ENCODE results near the gene SPIRE1. TPM values are rescaled to one million over a fixed set of nuclear protein-coding genes. Genes with fewer than 3 reads are reported as not detected.

Gene SPIRE1
- total RNA-seq, 1 donor = 27.7 TPM

DNA sequence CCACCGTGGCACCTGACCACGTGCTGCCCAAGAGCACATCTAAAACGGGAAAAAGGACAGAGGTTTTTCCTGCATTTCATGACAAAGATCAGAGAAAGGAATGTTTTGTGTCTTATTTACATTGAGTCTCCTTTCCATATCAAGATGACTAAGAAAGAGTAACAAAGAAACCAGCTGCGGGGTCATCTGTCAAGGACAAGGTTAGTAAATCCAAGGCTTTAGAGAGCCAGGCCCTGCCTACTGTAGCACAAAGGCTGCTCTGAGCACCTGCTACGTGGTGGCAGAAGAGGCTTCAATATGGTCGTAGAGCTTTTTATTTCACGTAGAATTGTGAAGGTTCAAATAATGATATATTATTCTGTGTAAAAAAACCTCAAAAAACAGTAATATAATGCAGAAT, 199.1 kb downstream of the SPIRE1 start:
- H3K4me3 ChIP-seq (ENCODE audit: low read depth, low read length) = no peak overlapping the region
- TF ChIP-seq, protein P1, sequence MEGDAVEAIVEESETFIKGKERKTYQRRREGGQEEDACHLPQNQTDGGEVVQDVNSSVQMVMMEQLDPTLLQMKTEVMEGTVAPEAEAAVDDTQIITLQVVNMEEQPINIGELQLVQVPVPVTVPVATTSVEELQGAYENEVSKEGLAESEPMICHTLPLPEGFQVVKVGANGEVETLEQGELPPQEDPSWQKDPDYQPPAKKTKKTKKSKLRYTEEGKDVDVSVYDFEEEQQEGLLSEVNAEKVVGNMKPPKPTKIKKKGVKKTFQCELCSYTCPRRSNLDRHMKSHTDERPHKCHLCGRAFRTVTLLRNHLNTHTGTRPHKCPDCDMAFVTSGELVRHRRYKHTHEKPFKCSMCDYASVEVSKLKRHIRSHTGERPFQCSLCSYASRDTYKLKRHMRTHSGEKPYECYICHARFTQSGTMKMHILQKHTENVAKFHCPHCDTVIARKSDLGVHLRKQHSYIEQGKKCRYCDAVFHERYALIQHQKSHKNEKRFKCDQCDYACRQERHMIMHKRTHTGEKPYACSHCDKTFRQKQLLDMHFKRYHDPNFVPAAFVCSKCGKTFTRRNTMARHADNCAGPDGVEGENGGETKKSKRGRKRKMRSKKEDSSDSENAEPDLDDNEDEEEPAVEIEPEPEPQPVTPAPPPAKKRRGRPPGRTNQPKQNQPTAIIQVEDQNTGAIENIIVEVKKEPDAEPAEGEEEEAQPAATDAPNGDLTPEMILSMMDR (IDR thresholded peaks at IDR 0.05; ENCODE audit: insufficient read depth, low read length) = no peak
- DNase-seq (ENCODE audit: low read depth) = no peak

DNA sequence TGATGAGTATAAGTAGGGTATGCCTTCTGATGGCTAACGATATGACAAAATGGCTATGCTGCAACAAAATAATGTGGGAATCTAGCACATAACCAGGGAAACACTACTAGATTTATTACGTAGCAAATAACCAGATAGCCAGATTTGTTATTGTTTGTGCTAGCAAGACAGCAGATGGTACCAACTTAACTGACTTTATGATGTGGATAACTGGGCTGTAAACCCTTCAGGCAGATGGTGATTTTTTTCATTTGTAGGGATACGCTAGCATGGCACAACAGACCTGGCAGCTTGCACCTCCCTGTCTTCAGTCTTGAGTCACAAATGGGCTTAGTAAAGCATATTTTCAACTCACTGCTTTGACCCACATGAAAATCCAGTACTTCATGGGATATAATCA, 201.5 kb downstream of the SPIRE1 start:
- H3K4me3 ChIP-seq (ENCODE audit: low read depth, low read length) = no peak overlapping the region
- TF ChIP-seq, protein P1 (IDR thresholded peaks at IDR 0.05; ENCODE audit: insufficient read depth, low read length) = no peak
- DNase-seq (ENCODE audit: low read depth) = no peak

DNA sequence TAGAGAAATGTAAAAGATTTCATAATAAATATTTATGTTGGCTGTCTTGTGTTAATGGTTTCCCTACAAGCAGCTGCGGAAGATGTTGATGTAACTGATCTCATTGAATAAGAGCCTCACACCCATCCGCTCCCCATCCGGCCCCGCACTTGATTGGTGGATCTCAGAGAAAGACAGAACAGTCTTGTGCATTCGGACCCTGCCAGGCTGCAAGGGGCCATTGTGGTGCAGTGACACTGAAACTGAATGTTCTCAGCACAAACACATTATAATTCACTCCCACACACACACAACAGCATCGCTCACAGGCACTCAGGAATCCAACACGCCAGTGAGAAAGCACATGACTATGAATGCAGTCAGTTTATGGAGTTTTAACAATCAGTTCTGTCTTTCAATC, 202.4 kb downstream of the SPIRE1 start:
- no peak for DNase-seq (ENCODE audit: low read depth)
- no peak overlapping the region for H3K4me3 ChIP-seq (ENCODE audit: low read depth, low read length)
- TF ChIP-seq, protein P1 (IDR thresholded peaks at IDR 0.05; ENCODE audit: insufficient read depth, low read length) = no peak

DNA sequence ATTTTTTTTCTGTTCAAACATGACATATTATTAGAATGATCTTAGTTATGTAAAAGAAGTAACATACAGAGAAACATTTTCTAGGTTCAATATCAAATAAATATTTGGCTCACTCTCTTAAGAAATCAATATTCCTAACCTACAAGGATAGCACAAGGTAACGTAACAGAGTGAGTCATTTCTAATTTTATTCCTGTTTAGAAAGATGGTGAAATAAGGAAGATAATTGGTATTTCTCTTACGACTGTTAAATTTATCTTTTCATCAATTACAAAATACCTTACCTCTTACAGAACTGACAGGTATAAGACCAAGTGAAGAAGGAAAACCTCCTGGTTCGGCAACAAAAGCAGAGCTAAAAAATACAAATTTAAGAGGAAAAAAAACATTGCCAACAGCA, 205.1 kb downstream of the SPIRE1 start:
- H3K4me3 ChIP-seq (ENCODE audit: low read depth, low read length) = no peak overlapping the region
- TF ChIP-seq, protein P1 (IDR thresholded peaks at IDR 0.05; ENCODE audit: insufficient read depth, low read length) = no peak
- no peak for DNase-seq (ENCODE audit: low read depth)

DNA sequence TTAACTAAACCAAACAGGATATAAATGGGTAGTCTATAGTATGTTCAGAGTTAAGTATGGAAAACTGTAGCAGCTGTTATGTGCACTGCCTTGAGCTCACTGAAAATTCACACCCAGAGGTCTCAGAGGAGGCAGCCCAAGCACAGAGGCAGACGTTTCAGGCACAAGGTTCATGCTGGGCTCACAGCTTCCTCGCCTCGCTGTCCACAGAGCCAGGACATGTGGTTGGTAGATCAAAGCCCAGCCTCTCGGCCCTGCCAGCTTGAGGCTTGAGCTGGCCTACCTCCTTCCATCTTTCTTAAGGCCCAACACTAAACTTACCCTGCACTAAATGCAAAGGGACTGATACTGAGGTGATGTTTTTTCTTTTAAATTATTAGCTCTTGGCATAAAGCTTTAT, 206.5 kb downstream of the SPIRE1 start:
- DNase-seq (ENCODE audit: low read depth) = no peak
- H3K4me3 ChIP-seq (ENCODE audit: low read depth, low read length) = no peak overlapping the region
- TF ChIP-seq, protein P1 (IDR thresholded peaks at IDR 0.05; ENCODE audit: insufficient read depth, low read length) = no peak

DNA sequence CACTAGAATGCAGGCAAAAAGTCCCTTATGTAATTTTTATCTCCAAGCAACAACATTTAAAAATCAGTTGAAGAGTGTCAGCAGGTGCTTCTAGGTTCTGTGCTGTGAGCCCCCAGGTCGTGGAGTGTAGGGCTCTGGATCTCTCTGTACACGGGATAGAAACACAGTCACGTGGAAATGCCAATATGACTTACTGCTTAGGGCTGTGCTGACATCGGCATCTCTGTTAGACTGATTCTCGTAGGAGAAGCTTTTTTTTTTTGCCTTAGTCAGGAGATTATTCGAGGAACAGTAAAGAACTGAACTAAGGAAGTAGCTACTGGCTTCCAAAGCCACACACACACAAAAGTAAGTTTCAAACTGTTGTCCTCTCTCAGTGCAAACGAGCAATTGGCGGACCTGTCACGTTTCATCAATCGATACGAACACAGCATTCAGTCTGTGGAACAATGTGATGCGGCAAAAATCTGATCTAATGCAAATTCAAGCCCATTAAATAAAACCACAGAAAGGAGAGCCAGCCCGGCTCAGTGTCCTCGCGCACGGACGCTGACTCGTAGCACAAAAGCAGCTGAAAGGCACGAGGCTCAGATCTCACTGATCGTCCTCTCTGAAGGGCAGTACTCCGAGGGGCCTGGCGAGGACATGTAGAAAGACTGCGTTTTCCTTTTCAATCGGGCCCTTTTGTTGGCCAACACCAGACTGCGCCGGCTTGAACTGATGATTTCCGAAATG, 208.7 kb downstream of the SPIRE1 start:
- TF ChIP-seq, protein P1 (IDR thresholded peaks at IDR 0.05; ENCODE audit: insufficient read depth, low read length) = no peak

DNA sequence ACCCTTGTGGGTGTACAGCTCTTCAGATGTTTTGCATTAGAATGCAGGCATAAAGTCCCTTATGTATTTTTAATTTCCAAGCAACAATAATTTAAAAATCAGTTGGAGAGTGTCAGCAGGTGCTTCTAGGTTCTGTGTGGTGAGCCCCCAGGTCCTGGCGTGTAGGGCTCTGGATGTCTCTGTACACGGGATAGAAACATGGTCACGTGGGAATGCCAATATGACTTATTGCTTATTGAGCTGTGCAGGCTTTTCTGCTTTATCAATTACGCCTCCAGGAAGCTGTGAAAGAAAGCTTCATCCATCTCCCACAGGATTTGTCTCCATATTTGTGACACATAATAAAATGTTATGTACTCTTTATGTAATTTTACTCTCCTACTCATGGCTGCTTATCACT, 212.4 kb downstream of the SPIRE1 start:
- DNase-seq (ENCODE audit: low read depth) = no peak
- TF ChIP-seq, protein P1 (IDR thresholded peaks at IDR 0.05; ENCODE audit: insufficient read depth, low read length) = no peak
- no peak overlapping the region for H3K4me3 ChIP-seq (ENCODE audit: low read depth, low read length)

More for the DNA sequence above, 208.7 kb downstream of the SPIRE1 start:
- DNase-seq (ENCODE audit: low read depth) = no peak
- no peak overlapping the region for H3K4me3 ChIP-seq (ENCODE audit: low read depth, low read length)
